Activated CD8-positive, alpha-beta memory T cell treated with anti-CD3 and anti-CD28 coated beads, Interleukin-2, amount 10 ng/mL, durations not matched to agents 7 days and 5 days (primary cell): ENCODE measurements around the gene CDK14. TPM values are rescaled to one million over a fixed set of nuclear protein-coding genes. Genes with fewer than 3 reads are reported as not detected.

Experiments
- ATAC-seq: fragments of 150-1000 bp; cut with Tn5 transposase; one replicate; pipeline ENCODE4 v1.10.0; 2021; ENCODE audit warnings: moderate library complexity
- CTCF ChIA-PET: fragments of 350-600 bp; sonication (Branson Sonifier 250); formaldehyde crosslinking; loops from one replicate; lab custom pipeline; 2021; ENCODE audit warnings: antibody characterized with exemption; lab: Charles Lee
- DNase-seq: peaks from one replicate; pipeline ENCODE4 v3.0.0-alpha.2; 2020
- H3K27ac Mint-ChIP-seq: one replicate; pipeline ENCODE4 v1.8.0; 2021; ENCODE audit warnings: mild to moderate bottlenecking, mixed read lengths
- H3K27me3 Mint-ChIP-seq: one replicate; pipeline ENCODE4 v1.8.0; 2021; ENCODE audit warnings: mixed read lengths
- H3K36me3 Mint-ChIP-seq: one replicate; pipeline ENCODE4 v1.8.0; 2021; ENCODE audit warnings: mild to moderate bottlenecking, mixed read lengths
- H3K4me1 Mint-ChIP-seq: one replicate; pipeline ENCODE4 v1.8.0; 2021; ENCODE audit warnings: mixed read lengths
- H3K4me3 Mint-ChIP-seq: one replicate; pipeline ENCODE4 v1.8.0; 2021; ENCODE audit warnings: mild to moderate bottlenecking, moderate library complexity, mixed read lengths
- H3K9me3 Mint-ChIP-seq: one replicate; pipeline ENCODE4 v1.8.0; 2022; ENCODE audit warnings: low read depth, mixed read lengths
- total RNA-seq, 2 experiments: library from RNA; stranded (reverse); gene quantifications; one replicate each; pipeline ENCODE4 v1.2.3, GENCODE V29; 2021

Gene CDK14
- total RNA-seq, 2 experiments from 2014 or later, result 0.20 to 0.23 TPM

DNA sequence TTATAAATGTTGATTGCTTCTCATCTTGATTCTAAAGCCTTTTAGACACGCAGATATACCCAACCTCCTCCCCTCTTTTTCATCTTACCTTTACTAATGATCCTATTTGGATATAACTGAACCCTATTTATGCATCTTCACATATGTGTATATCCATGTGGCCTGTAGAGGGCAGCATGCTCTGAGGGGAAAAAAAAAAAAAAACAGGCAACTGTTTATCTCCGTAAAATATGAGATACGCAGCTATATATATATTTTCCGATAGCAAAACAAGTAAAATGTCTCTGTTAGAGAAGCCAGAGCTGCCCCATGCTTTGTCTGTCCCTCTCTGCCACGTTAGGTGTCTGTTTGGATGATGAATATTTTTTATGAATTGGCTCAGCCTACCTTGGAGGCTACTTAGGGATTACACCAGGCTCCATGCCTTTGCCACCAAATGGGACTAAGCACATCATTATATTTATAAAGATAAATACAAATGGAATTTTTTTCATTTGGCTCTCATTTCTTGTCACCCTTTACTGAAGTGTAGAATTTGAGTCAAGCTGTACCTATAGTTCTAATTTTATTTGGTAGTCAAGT lies 493.4 kb downstream of the CDK14 start:
- Mint-ChIP-seq H3K27me3 (peaks cover 4% of the 10 kb centered on the region), H3K36me3 (no peaks in the 10 kb centered on the region), H3K4me3 (no peak overlapping the region), H3K9me3 (no peaks in the 10 kb centered on the region), H3K4me1 (no peaks in the 10 kb centered on the region), H3K27ac (no peak overlapping the region)
- DNase-seq (no peak), ATAC-seq (no peak)
- CTCF ChIA-PET, result interaction anchor here (0.7 kb wide), 2 partner anchors 19 to 56 kb away, joined by 3 read pairs; no protein-coding TSS in a partner anchor

DNA sequence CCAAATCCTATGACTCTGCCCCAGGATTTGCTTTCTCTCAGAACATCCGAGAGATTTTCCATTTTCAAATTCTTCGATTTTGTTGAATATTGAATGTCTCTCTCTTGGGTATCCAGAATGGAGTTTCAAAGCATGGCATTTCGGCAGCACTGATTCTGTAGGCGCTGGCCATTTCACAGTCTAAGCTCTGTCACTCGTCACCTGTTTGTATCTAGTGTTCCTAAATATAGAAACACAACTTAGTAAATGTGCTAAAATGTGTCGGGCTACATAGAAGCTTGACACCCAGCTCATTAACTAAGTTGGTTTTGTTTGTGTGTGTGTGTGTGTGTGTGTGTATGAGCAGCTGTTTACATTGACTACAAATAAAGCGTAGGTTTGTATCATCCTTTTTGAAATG lies 494.6 kb downstream of the CDK14 start:
- H3K27ac Mint-ChIP-seq, result no peak overlapping the region
- H3K4me1 Mint-ChIP-seq, result no peaks in the 10 kb centered on the region
- H3K27me3 Mint-ChIP-seq, result peaks cover 4% of the 10 kb centered on the region
- H3K36me3 Mint-ChIP-seq, result no peaks in the 10 kb centered on the region
- no peak overlapping the region for H3K4me3 Mint-ChIP-seq
- no peaks in the 10 kb centered on the region for H3K9me3 Mint-ChIP-seq
- CTCF ChIA-PET, result no interaction called here
- ATAC-seq, result no peak
- DNase-seq, result no peak

DNA sequence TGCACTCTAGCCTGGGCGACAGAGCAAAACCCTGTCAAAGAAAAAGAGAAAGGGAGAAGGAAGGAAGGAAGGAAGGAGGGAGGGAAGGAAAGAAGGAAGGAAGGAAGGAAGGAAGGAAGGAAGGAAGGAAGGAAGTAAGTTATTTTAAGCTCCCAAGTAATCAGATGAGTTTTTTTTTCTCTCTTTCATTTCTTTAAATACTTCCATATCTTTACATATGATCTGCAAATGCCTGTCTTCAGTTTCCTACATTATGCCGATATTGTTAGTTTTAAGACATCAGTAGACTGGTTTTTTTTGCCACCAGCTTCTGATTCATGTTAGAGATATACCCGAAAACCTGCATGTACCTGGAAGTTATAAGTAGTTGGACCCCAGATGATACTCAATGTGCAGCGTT lies 495.5 kb downstream of the CDK14 start:
- Mint-ChIP-seq H3K36me3 (no peaks in the 10 kb centered on the region), H3K9me3 (no peaks in the 10 kb centered on the region), H3K27ac (no peak overlapping the region), H3K4me1 (no peaks in the 10 kb centered on the region), H3K27me3 (peaks cover 4% of the 10 kb centered on the region), H3K4me3 (no peak overlapping the region)
- no peak for ATAC-seq
- no peak for DNase-seq
- CTCF ChIA-PET, result interaction anchor here (0.7 kb wide), 1 partner anchor 905 kb away, joined by 3 read pairs; no protein-coding TSS in a partner anchor

DNA sequence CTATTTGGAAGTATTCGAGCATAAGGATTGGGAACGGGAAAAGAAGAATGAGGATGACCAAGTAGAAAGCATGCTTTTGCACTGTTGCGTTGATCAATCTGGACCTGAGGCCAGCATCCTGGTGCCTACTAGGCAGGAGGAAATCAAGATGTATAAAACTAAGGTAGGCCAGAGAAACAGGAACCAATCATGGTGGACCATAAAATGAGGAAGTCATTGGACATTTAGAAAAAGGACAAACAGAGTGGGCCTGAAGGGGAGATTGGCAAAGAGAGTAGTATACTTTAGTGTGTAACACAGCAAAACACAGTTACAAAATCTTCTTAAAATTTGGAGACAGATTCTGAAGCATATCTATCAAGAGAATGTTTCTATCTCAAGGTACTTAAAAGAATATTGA lies 497.1 kb downstream of the CDK14 start:
- CTCF ChIA-PET, result no interaction called here
- DNase-seq, result no peak
- Mint-ChIP-seq H3K27me3 (peaks cover 4% of the 10 kb centered on the region), H3K4me3 (no peak overlapping the region), H3K36me3 (no peaks in the 10 kb centered on the region), H3K4me1 (no peaks in the 10 kb centered on the region), H3K27ac (no peak overlapping the region), H3K9me3 (no peaks in the 10 kb centered on the region)
- no peak for ATAC-seq

DNA sequence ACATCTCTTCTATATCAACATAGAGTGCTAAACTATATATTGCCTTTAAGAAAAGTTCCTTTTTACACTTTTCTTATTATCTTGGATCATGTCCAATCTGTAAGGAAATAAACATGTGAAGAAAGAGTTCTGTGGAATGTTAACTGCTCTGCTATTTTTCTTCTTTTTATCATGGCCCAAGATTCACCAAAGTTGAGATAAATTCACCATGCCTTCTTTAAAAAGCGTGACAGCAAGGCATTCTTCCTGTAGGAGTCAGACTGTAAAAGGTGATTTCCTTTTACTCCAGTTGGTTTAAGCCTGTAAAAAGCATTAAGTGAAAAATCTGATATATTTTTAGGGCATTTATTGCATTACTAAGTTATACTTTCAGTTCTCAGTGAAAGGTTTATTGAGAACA lies 502.4 kb downstream of the CDK14 start:
- Mint-ChIP-seq H3K4me3 (no peak overlapping the region), H3K36me3 (no peaks in the 10 kb centered on the region), H3K27ac (no peak overlapping the region), H3K9me3 (no peaks in the 10 kb centered on the region), H3K4me1 (no peaks in the 10 kb centered on the region), H3K27me3 (no peaks in the 10 kb centered on the region)
- DNase-seq, result no peak
- CTCF ChIA-PET, result no interaction called here
- ATAC-seq, result no peak

DNA sequence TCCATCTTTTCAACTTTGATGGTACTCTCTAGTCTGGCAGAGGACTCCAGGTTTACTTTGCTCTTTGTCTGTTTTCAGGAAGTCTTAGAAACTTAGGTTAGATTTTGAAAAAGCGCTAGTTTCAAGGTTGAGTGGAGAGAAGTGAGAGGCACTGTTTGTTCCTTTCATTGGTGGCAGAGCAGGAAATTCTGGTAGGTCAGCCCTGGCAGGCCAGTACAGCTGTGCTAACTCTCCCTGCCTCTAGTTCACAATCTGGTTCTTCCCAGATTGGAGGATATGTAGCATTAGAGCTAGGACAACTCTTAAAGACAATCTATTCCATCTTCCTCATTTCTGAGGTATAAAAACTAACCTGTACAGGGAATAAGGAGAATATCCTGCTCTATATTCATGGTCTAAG lies 507.2 kb downstream of the CDK14 start:
- Mint-ChIP-seq H3K9me3 (no peaks in the 10 kb centered on the region), H3K27me3 (peaks cover 2% of the 10 kb centered on the region), H3K4me3 (no peak overlapping the region), H3K36me3 (no peaks in the 10 kb centered on the region), H3K27ac (no peak overlapping the region), H3K4me1 (no peaks in the 10 kb centered on the region)
- no peak for ATAC-seq
- no peak for DNase-seq
- CTCF ChIA-PET, result no interaction called here

DNA sequence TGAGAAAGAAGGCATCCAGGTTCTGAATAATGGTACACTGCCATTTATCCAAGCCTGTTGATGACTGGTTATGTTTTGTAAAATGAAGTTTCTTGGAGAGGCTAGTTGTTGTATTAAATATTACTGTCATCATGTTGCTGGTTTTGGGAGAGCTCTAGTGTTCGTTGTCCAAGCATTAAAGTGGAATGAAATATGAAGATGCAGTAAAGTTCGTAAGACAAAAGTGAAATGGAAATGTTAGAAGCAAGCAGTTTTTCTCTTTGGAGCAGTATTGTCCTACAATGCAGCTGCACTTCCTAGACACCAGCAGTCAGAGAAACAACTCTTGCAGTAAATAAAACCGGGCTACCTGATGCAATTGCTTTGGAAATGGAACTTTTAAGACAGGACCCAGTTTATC lies 511.3 kb downstream of the CDK14 start:
- CTCF ChIA-PET, result no interaction called here
- no peak overlapping the region for H3K4me3 Mint-ChIP-seq
- no peaks in the 10 kb centered on the region for H3K9me3 Mint-ChIP-seq
- no peaks in the 10 kb centered on the region for H3K36me3 Mint-ChIP-seq
- H3K27ac Mint-ChIP-seq, result no peak overlapping the region
- ATAC-seq (no peak), DNase-seq (no peak)
- H3K4me1 Mint-ChIP-seq, result no peaks in the 10 kb centered on the region
- H3K27me3 Mint-ChIP-seq, result peaks cover 2% of the 10 kb centered on the region

DNA sequence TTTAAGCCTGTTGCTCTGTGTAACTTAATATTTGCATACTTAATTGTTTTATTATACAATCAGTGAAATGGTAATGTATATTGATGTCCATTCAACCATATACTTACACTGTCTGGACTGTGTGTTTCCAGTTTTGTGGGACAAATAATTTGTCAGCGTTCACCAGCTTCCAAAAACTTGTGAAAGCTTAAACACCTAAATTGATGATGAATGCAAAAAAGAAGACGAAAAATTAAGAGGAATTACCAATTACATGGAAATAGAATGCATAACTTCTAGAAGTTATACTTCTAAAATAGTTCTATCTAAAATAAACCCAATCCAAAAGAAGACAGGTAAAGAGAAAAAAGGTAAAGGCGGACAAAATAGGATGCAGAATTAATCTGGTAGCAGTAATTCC lies 513.1 kb downstream of the CDK14 start:
- DNase-seq, result no peak
- Mint-ChIP-seq H3K27ac (no peak overlapping the region), H3K4me3 (no peak overlapping the region), H3K4me1 (no peaks in the 10 kb centered on the region), H3K36me3 (no peaks in the 10 kb centered on the region), H3K27me3 (peaks cover 2% of the 10 kb centered on the region), H3K9me3 (no peaks in the 10 kb centered on the region)
- no peak for ATAC-seq
- CTCF ChIA-PET, result no interaction called here

DNA sequence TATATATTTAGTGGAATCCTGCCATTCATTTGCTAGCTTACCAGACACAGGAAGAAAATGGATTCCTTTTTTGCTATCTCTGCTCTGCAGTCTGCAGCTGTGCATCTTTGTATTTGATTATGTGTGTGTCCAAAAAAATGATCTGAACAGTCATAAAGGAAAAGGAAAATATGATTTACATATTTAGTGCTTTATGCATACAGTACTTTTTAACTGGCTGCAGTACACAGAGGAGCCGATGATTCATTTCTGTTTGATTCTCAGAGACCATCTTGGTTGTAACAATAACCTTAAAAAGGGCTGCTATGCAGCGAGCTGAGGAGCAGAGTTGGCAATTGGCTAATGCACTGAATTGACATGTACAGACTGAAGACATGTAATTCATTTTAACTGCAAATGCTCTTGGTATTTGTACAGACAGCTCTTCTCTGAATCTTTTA lies 516.8 kb downstream of the CDK14 start:
- Mint-ChIP-seq H3K4me1 (no peaks in the 10 kb centered on the region), H3K27me3 (no peaks in the 10 kb centered on the region), H3K9me3 (no peaks in the 10 kb centered on the region), H3K4me3 (no peak overlapping the region), H3K27ac (no peak overlapping the region), H3K36me3 (no peaks in the 10 kb centered on the region)
- no peak for DNase-seq
- ATAC-seq, result no peak
- CTCF ChIA-PET, result no interaction called here

DNA sequence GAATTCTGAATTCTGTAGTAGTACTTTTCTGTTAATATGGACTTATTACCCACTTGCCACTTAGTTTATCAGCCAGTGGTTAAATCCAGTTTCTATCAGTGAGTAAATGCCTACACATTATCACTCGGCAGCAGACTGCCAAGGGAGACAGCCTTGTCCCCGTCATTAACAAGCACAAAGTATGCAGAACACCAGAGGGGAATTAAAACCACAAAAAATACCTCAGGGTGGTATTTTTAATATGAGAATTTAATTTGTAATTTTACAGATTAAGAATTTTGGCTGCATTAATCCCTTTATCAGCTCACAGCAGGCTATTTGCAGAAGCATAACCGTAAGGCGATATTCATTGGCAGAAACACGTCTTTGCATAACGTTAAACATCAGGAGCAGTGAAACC lies 518.1 kb downstream of the CDK14 start:
- no peak overlapping the region for H3K27ac Mint-ChIP-seq
- CTCF ChIA-PET, result no interaction called here

DNA sequence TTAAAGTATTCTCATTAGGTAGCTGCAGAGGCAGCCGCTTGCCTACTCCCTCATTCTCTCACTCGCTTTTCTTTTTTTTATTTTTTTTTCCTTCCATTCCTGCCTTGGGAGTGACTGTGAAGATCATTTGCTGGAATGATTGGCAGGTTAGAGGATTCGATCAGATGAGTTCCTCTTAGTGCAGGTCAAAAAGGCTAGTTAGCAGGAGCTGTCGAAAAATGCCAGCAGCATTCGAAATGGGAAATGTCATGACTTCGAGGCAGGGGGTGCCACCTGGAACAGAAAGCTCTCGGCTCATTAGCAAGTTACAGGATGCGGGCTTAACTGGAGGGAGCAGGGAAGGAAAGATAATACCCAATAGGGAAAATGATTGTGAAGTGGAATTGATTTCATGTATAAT lies 530.6 kb downstream of the CDK14 start:
- Mint-ChIP-seq H3K27ac (no peak overlapping the region), H3K4me3 (no peak overlapping the region), H3K36me3 (no peaks in the 10 kb centered on the region), H3K4me1 (no peaks in the 10 kb centered on the region), H3K27me3 (no peaks in the 10 kb centered on the region), H3K9me3 (no peaks in the 10 kb centered on the region)
- DNase-seq (no peak), ATAC-seq (no peak)
- CTCF ChIA-PET, result no interaction called here

More for the DNA sequence above, 518.1 kb downstream of the CDK14 start:
- ATAC-seq (no peak), DNase-seq (no peak)
- Mint-ChIP-seq H3K4me1 (no peaks in the 10 kb centered on the region), H3K4me3 (no peak overlapping the region), H3K9me3 (no peaks in the 10 kb centered on the region), H3K36me3 (no peaks in the 10 kb centered on the region), H3K27me3 (no peaks in the 10 kb centered on the region)

DNA sequence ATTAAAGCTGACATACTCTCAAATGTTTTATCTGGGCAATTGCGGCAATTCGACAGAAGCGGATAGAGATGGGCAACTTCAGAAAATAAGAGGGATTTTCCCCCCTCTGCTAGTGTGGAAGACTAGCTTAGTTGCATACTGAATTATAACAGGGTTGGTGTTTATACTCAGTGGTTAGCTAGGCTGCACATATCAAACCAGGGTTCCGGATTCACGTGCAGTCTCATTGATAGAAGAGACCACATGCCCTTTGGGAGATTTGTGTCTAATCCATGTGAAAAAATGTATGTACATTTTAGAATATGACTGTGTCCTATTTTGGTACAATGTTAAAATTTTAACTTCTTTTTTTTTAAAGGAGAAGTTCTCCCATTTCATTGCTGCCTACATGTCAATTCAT lies 531.2 kb downstream of the CDK14 start:
- H3K4me1 Mint-ChIP-seq, result no peaks in the 10 kb centered on the region
- H3K27ac Mint-ChIP-seq, result no peak overlapping the region
- H3K36me3 Mint-ChIP-seq, result no peaks in the 10 kb centered on the region
- ATAC-seq, result no peak
- CTCF ChIA-PET, result no interaction called here
- no peak for DNase-seq
- H3K27me3 Mint-ChIP-seq, result no peaks in the 10 kb centered on the region
- no peak overlapping the region for H3K4me3 Mint-ChIP-seq
- no peaks in the 10 kb centered on the region for H3K9me3 Mint-ChIP-seq

DNA sequence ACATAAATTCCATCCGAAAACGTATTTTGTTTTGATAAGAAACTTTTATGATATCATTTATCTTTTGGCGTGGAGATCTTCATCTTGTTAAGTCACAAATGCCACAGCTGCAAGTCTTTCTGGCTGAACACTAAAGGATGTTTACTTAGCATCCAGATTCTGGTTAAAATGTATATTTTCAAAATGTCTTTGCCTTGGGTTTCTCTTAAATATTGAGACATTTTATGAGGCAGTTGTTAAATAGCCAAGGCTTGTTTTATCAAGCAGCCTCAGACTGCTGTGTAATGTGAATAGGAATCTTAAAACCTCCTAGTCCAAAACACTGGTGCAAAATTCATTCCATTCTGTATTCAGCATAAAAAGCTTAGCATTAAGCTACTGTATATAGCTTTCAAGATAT lies 531.8 kb downstream of the CDK14 start:
- Mint-ChIP-seq H3K36me3 (no peaks in the 10 kb centered on the region), H3K27ac (no peak overlapping the region), H3K9me3 (no peaks in the 10 kb centered on the region), H3K4me1 (no peaks in the 10 kb centered on the region), H3K4me3 (no peak overlapping the region), H3K27me3 (no peaks in the 10 kb centered on the region)
- CTCF ChIA-PET, result no interaction called here
- DNase-seq (no peak), ATAC-seq (no peak)

DNA sequence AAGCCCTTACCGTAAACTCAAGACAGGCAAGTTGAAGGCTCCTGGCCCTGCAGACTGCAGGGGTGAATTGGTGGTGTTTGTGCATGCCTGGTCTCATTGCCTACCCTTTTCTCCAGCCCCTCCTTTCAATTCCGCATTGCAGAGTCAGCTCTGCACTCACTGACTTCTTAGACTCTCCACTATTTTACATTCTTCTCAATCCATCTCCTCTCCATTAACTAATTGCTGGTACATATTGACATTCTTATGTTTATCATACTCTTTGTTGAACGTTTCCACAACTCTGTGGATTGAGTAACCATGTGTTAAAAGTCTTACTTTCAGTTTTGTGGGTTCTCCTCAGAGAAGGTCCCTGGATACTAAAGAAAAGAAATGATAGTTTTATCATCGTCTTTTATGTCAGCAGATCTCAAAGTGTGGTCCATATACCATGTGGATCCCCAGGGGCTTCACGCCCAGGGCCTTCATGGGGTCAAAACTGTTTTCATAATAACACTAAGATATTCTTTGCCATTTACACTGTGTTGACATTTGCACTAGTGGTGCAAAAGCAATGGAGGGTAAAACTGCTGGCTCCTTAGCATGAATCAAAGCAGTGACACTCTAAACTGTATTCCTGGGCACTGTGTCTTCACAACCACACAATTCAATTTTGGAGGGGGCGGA lies 532.7 kb downstream of the CDK14 start:
- CTCF ChIA-PET, result no interaction called here
- no peaks in the 10 kb centered on the region for H3K4me1 Mint-ChIP-seq
- DNase-seq (no peak), ATAC-seq (no peak)
- H3K36me3 Mint-ChIP-seq, result no peaks in the 10 kb centered on the region
- H3K27me3 Mint-ChIP-seq, result no peaks in the 10 kb centered on the region
- H3K4me3 Mint-ChIP-seq, result no peak overlapping the region
- H3K27ac Mint-ChIP-seq, result no peak overlapping the region
- no peaks in the 10 kb centered on the region for H3K9me3 Mint-ChIP-seq
